ENCODE measurements around the gene RNH1.

GRCh38 chr11:504053-504993 lies 2.7 kb downstream of the RNH1 start:
- peak; percentile 39; the same call in 1 of the 2 replicates for TF ChIP-seq POLR2AphosphoS5 (IDR thresholded peaks at IDR 0.05; ENCODE audit: low read length)
- no peak for TF ChIP-seq SP1 (IDR thresholded peaks at IDR 0.05; ENCODE audit: low read depth, low read length)
- no peak for TF ChIP-seq CTCF (IDR thresholded peaks at IDR 0.05 in 2 of 3, conservative IDR thresholded peaks at IDR 0.05 in 1 of 3; ENCODE audit: control insufficient read depth in 2 of 3, extremely low read depth in 1 of 3, insufficient read depth in 1 of 3, low read depth in 3 of 3, low read length in 3 of 3)
- TF ChIP-seq SKIL (IDR thresholded peaks at IDR 0.05; ENCODE audit: low read depth, poor library complexity, severe bottlenecking) = no peak
